Measurements from ENCODE around the gene NELL2.
"Not testable (repeated sequence)": the region's sequence is repeated elsewhere in the genome, so short reads cannot be mapped to it uniquely, and the experiment has no call there.

Gene NELL2

GRCh38 chr12:44847888-44848702 lies 28.0 kb downstream of the NELL2 start:
- no peak for TF ChIP-seq CTCF (conservative IDR thresholded peaks at IDR 0.05)
- H3K27ac ChIP-seq: no peak overlapping the region

- TF ChIP-seq CTCF (conservative IDR thresholded peaks at IDR 0.05) (no peak), ZFX (IDR thresholded peaks at IDR 0.05) (no peak)
- H3K27ac ChIP-seq: no peak overlapping the region
These were observed 28.7 kb downstream of the NELL2 start for GRCh38 chr12:44847403-44847802.

GRCh38 chr12:44846826-44847225 lies 29.3 kb downstream of the NELL2 start:
- no peak overlapping the region for H3K27ac ChIP-seq
- TF ChIP-seq CTCF (conservative IDR thresholded peaks at IDR 0.05): no peak
- no peak for TF ChIP-seq ZFX (IDR thresholded peaks at IDR 0.05)

GRCh38 chr12:44842669-44843068 lies 33.4 kb downstream of the NELL2 start:
- no peak for TF ChIP-seq CTCF (conservative IDR thresholded peaks at IDR 0.05)
- no peak for TF ChIP-seq ZFX (IDR thresholded peaks at IDR 0.05)
- no peak overlapping the region for H3K27ac ChIP-seq

GRCh38 chr12:44839785-44840184 lies 36.3 kb downstream of the NELL2 start:
- no peak overlapping the region for H3K27ac ChIP-seq
- TF ChIP-seq CTCF (conservative IDR thresholded peaks at IDR 0.05) (no peak), ZFX (IDR thresholded peaks at IDR 0.05) (no peak)

GRCh38 chr12:44837114-44837755 lies 38.9 kb downstream of the NELL2 start:
- H3K27ac ChIP-seq: no peak overlapping the region
- TF ChIP-seq CTCF (conservative IDR thresholded peaks at IDR 0.05) (no peak), ZFX (IDR thresholded peaks at IDR 0.05) (no peak)

- no peak for TF ChIP-seq ZFX (IDR thresholded peaks at IDR 0.05)
- no peak overlapping the region for H3K27ac ChIP-seq
These were observed 40.3 kb downstream of the NELL2 start for GRCh38 chr12:44835641-44836379.

GRCh38 chr12:44834996-44835395 lies 41.1 kb downstream of the NELL2 start:
- H3K27ac ChIP-seq: not testable (repeated sequence)
